Posterior cingulate gyrus (tissue), 11 donors: ENCODE data around the gene SLC16A7.
"Not testable (repeated sequence)": the region's sequence is repeated elsewhere in the genome, so short reads cannot be mapped to it uniquely, and the experiment has no call there.

Experiments used
- DNase-seq, 10 donors: peaks; one replicate each; pipeline versions ENCODE4 v3.0.0 to v3.0.0-alpha.2; 2020 to 2021; ENCODE audit warnings: mixed read lengths in 3 of 10
- intact Hi-C: fragments of 100-400 bp; cut with DNase I; formaldehyde crosslinking; loops from one replicate; pipeline ENCODE4 v1.15.1; 2023

The SLC16A7 gene

GRCh38 chr12:59595883-59596540, at the start of gene SLC16A7:
Gene SLC16A7 (plus strand): TSS chr12:59596029. CDS start chr12:59704802, 108,773 bp downstream.
- intact Hi-C loops = loop anchor here (5.0 to 10.0 kb wide), 2 partner anchors 186 to 191 kb away; no protein-coding TSS in a partner anchor
- DNase-seq = peak; percentile 66 to 98 (median 86)

DNA sequence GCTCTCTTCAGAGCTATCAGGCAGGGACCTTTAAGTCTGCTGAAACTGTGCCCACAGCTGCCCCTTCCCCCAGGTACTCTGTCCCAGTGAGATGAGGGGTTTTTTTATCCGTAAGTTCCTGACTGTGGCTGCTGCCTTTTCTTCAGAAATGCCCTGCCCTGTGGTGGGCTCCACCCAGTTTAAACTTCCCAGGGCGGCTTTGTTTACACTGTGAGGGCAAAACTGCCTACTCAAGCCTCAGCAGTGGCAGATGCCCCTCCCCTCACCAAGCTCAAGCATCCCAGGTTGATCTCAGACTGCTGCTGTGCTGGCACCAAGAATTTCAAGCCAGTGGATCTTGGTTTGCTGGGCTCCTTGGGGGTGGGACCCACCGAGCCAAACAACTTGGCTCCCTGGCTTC, 46.9 kb upstream of the SLC16A7 start:
- no peak for DNase-seq
- intact Hi-C loops = no loop called here

GRCh38 chr12:59559696-59560095, 36.1 kb upstream of the SLC16A7 start:
- intact Hi-C loops = no loop called here
- no peak for DNase-seq

- intact Hi-C loops = no loop called here
- DNase-seq = no peak
Measured at GRCh38 chr12:59570145-59570544, 25.7 kb upstream of the SLC16A7 start.

DNA sequence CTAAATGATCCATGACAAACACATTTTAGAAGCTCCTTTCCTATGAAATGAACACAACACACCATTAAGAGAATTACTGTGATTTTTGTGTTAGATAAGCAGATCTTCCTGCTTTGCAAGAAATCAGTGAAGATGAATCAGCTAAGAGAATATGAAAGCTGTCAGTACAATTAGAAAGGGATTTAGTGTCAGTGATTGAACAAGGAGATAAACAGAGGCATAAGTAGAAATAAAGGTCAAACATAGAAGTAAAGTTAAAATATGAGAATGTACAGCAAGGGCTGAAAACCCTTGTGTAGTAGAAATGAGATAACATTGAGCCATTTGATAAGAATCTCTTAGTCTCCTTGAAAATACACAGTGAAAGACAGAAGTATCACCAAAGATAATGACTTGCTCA, 21.4 kb upstream of the SLC16A7 start:
- intact Hi-C loops = no loop called here
- DNase-seq = no peak

- no peak for DNase-seq
- intact Hi-C loops = no loop called here
Measured at GRCh38 chr12:59575826-59576225, 20.0 kb upstream of the SLC16A7 start.

- intact Hi-C loops = no loop called here
- no peak for DNase-seq
Measured at GRCh38 chr12:59578254-59578653, 17.6 kb upstream of the SLC16A7 start.

GRCh38 chr12:59579631-59580030, 16.2 kb upstream of the SLC16A7 start:
- DNase-seq = peak in 1 of 10 donors; percentile 10
- intact Hi-C loops = no loop called here

DNA sequence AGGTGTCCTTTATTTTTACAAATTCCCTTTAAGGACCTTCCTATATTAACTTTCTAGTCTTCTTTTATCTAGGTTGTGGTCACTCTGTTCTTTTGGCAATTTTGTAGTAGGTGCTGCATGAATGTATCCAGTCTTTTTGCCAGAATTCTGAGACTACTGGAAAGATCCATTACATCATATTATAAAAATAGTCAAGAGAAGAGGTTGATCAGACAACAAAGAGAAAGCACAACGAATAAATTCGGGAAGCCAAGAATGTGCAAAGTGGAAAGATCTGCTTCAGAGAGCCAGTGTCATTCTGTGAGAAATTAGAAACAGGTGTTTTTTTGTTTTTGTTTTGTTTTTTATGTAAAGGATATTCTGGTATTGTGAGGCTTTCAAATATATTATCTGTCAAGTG, 15.8 kb upstream of the SLC16A7 start:
- DNase-seq = no peak
- intact Hi-C loops = no loop called here

DNA sequence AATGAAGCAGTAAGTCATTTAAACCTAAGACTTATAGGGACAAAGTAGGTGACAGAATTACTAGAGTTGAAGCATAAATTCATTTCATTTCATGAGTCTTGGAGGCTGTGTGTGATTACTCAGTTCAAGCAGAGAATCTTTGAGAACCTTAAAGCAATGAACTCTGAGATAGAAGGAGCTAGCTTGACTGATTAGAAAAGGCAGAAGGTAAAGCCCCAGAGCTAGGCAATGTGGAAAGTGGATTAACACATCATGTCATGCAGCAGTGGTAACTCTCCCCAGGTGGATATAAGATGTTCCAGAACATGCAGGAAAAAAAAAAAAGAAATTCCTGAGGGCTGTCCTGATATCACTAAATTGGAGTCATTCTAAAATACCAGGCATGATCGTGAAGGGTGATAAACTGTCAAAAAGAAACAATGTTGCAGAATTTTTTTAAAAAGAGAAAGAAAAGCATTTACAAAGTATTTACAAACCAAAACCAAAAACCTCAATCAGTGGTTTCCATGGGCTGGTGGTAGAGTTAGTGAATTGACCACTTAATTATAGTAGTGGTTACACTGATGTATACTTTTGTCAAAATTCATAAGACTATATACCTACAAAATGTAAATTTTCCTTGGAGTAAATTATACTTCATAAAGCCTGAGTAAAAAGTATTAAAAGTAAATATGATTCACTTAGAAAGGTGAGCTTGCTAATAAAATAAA, 12.7 kb upstream of the SLC16A7 start:
- DNase-seq = no peak
- intact Hi-C loops = no loop called here

- intact Hi-C loops = no loop called here
- DNase-seq = no peak
Measured at GRCh38 chr12:59587710-59588109, 8.1 kb upstream of the SLC16A7 start.

DNA sequence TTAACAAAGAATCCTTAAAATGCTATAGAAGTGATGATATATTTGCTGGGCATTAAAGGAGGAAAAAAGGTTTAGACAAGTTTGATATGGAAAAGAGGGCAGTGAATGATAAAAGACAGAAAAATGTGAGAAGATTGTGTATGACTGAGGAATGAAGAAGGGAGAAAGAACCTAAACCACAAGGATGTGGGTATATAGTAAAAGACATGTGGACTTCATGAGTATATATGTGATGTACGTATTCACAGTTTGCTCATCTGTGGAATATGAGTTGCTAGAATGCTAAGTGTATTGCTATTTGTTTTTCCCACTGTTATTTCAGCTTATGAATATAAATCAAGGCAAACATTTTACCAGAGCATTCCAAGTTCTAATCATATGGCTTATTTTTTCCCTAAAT, 2.1 kb upstream of the SLC16A7 start:
- DNase-seq = no peak
- intact Hi-C loops = loop anchor here (10.0 kb wide), 1 partner anchor 189 kb away; no protein-coding TSS in a partner anchor

- DNase-seq = no peak
- intact Hi-C loops = loop anchor here (5.0 to 10.0 kb wide), 2 partner anchors 187 to 190 kb away; no protein-coding TSS in a partner anchor
Measured at GRCh38 chr12:59594943-59595500, 807 bp upstream of the SLC16A7 start.

DNA sequence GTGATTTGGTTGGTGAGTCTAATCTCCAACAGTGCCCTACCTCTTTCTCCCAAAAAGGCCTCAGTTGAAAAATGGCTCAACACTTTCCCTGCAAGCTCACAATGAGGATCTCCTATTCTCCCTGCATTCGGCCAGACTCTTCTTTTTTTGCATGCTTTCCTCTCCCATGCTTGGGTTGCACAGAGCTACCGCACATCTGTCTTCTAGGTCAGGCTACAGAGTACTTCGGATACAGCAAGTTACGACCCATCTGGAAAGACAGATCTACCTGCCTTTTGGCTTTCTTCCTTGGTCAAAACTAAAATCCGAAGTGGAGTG, 305 bp upstream of the SLC16A7 start:
- intact Hi-C loops = loop anchor here (5.0 to 10.0 kb wide), 2 partner anchors 187 to 191 kb away; no protein-coding TSS in a partner anchor
- DNase-seq = no peak

DNA sequence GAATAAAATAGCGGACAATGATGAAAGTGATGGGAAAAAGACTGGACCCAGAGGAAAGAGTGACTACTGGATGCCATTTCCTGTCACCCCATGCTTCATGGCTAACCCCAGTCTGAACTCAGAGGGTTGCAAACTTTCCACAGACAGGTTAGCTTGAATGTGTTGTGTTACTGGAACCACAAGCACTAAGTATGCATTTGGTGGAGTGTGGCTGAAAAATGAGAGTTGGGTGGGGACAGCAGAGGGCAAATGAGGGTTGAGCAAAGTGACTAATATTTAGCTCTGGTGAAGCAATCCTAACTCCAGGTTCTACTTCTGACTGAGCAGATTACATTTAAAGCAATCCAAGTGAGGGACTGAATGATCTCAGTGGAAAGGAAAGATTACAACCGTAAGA, 1.6 kb downstream of the SLC16A7 start:
- intact Hi-C loops = loop anchor here (5.0 to 10.0 kb wide), 2 partner anchors 185 to 193 kb away; no protein-coding TSS in a partner anchor
- peak in 1 of 10 donors; percentile 9 for DNase-seq

GRCh38 chr12:59600171-59600570, 4.3 kb downstream of the SLC16A7 start:
- DNase-seq = no peak
- intact Hi-C loops = no loop called here

DNA sequence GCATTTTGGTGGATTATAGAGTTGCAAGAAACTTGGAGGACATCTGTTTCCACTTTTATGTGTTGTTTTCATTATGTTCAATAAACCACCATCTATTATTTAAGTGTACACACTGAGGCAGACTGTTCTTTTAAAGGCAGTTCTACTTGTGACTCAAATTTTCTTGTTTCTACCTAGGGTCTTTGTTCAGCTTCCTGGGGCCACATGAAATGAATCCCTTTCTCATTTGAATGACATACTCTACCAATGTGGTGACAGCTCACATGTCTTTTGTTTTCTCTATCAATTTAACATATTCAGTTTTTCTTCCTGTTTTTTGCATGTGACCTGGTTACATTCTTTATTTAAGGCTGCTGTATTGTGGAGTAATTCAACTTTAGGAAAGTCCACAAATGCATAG, 7.9 kb downstream of the SLC16A7 start:
- intact Hi-C loops = no loop called here
- no peak for DNase-seq

DNA sequence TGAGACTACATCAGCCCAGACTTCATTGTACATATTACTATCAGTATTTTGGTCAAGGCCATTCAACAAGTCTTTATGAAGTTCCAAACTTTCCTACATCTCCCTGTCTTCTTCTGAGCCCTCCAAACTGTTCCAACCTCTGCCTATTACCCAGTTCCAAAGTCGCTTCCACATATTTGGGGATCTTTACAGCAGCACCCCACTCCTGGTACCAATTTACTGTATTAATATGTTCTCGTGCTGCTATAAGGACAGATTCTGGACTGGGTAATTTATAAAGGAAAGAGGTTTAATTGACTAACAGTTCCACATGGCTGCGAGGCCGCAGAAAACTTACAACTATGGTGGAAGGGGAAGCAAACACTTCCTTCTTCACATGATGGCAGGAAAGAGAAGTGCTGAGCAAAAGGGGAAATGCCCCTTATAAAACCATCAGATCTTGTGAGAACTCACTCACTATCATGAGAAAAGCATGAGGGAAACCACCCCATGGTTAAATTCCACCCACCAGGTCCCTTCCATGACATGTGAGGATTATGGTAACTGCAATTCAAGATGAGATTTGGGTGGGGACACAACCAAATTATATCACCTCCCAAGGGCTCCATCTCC, 17.1 kb downstream of the SLC16A7 start:
- DNase-seq, intact Hi-C loops: not testable (repeated sequence)

DNA sequence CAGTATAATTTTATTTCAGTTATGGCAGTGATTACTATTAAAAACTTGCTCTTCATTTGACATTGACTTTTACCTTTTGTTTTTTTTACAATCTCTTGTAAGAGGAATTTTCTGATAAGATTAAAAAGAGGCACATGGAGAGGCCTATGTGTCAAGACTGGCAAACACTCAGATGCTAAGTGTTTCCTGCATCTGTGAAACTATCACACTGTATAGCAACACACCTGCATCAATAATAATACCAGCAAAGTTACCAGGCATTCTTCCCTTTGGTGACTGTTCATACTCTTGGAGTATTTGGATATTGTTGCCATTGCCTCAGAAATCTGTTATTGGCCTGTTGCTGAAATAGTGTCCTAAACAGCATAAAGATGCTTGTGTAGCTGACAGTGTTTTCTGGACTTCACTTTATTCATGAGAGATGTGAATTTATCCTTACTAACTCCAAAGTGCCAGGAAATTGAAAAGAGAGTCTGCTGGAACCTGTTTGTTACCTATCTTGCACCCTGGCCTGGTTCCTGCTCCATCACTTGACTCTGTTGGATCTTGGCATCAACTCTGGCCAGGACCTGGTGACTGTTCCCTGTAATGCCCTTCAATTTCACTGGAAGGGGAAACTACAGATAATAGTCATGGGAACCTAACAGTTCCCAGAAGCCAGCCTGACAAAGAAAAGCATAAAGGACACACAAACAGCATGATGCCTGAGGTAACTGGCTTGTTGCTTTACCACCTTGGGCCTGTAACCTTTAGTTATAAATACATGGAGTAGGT, 19.8 kb downstream of the SLC16A7 start:
- intact Hi-C loops = no loop called here
- DNase-seq = no peak

GRCh38 chr12:59619461-59620240, 23.8 kb downstream of the SLC16A7 start:
- intact Hi-C loops = no loop called here
- DNase-seq = no peak
